ENCODE measurements around the gene ALCAM.

DNA sequence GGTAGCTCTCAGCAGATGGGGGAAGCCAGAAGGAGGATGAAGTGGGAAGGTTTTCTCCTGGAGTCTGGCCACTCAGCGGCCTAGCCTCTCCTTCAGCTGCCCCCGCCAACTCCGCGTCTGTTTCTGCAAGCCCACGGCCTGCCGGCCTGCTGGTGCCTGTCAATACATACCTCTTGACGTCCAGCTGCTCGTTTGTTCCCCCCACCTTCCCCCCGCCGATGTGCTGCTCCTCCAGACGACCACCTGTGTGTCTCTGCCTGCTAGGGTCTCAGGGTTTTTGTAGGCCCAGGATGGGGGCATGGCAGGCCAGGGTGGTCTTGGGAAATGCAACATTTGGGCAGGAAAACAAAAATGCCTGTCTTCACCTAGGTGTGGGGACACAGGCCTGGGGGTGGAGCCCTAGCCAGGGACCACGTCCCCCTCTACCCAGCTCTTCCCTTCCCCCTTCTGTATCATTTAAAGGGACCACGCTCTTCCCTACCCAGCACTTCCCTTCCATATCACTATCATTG, 137.8 kb downstream of the ALCAM start:
- TF ChIP-seq, protein P1, sequence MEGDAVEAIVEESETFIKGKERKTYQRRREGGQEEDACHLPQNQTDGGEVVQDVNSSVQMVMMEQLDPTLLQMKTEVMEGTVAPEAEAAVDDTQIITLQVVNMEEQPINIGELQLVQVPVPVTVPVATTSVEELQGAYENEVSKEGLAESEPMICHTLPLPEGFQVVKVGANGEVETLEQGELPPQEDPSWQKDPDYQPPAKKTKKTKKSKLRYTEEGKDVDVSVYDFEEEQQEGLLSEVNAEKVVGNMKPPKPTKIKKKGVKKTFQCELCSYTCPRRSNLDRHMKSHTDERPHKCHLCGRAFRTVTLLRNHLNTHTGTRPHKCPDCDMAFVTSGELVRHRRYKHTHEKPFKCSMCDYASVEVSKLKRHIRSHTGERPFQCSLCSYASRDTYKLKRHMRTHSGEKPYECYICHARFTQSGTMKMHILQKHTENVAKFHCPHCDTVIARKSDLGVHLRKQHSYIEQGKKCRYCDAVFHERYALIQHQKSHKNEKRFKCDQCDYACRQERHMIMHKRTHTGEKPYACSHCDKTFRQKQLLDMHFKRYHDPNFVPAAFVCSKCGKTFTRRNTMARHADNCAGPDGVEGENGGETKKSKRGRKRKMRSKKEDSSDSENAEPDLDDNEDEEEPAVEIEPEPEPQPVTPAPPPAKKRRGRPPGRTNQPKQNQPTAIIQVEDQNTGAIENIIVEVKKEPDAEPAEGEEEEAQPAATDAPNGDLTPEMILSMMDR (conservative IDR thresholded peaks at IDR 0.05; ENCODE audit: low read length): no peak
- no peak for TF ChIP-seq EZH2phosphoT487 (IDR thresholded peaks at IDR 0.05; ENCODE audit: borderline replicate concordance, low read depth, low read length)

All from OCI-LY7 (cell line).